NCI-H2227 (cell line): ENCODE data around the gene GTPBP10.

ENCODE experiments used
- DNase-seq: peaks from one replicate; lab custom pipeline; 2025; ENCODE audit not compliant: unreplicated experiment; lab: John Stamatoyannopoulos, UW

Gene GTPBP10

DNA sequence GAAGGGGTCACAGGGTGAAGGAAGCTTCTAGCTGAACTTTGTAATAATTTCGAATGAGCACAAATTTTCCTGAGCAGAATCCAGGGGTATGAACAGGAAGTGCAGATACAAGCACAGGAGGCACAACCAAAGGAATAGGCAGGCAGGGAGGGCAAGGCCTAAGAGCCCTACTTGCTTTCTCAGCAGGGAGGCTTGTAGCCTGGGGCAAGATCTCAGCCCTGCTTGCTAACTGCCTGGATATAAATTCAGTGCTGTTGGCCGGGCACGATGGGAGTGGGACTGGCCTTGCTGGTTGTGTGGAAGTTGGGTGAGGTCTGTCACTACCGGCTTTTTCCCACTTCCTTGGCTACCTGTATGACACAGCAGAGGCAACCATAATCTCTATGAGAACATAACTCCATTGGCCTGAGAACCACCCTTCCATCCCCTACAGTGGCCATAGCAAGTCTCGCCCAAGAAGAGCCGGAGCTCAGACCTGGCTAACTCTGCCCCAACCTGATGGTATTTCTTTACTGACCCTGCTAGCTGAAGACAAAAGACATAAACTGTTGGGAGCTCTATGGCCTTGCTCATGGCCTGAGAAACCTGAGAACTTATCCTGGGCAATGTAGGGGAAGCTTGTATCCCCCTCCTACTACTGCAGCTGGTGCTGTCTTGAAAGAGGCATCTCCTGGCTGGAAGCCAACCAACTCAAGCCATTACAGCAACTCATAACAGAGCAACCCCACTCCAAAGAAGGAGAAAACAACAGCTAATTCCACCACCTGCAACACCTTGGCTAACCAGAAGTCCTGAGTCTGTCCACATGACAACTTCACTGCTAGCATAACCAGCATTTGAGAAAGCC lies 84.3 kb downstream of the GTPBP10 start:
- DNase-seq = no peak

DNA sequence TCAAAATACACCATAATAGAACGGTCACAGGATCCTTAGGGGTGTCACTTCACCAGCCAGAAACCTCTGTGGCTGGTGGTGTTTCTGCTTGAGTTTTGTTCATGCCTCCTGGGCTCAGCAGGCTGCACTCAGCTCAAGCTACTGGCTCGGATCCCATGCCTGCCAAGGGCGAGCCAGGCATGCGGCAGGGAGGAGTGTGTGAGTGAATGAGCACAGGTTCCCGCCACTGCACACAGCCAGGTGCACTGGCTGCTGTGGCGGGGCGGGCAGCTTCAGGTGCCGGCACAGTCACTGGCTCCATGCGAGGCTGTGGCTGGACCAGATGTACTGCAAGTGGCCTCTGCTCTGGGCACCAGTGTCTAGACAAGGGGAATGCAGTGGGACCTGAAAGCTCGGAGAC lies 86.2 kb downstream of the GTPBP10 start:
- DNase-seq = no peak

DNA sequence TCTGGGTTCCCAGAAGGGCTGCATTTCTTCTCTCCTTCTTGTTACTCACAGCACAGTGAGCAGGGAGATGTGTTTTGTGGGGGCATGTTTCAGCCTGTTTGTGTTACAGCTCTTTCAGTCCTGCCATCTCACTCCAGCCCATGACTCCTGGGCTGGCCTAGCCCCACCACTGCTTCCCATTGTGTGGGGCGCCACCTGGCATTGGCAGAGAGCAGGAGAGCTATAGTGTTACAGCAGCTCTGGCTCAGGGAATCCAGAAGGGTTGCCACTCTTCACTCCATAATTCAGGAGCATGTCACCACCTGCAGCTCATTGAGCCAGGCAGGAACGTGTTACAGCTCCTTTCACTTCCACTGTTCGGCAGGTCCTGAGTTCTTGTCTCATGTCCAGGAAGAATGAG lies 86.7 kb downstream of the GTPBP10 start:
- no peak for DNase-seq
